Activated CD4-positive, alpha-beta T cell treated with anti-CD3 and anti-CD28 coated beads, Interleukin-2, amount 50 U/mL, for 1 hour (primary cell): ENCODE measurements around the gene TAS2R40.
A peak's percentile ranks its signal among the peaks of the same experiment; 100 is the strongest.
"Not testable (repeated sequence)": the region's sequence is repeated elsewhere in the genome, so short reads cannot be mapped to it uniquely, and the experiment has no call there.

ENCODE experiments used
- DNase-seq: peaks from one replicate; pipeline ENCODE4 v3.0.0-alpha.2; 2020

TAS2R40 gene

GRCh38 chr7:143252006-143252405 is 30.2 kb downstream of the TAS2R40 start:
- DNase-seq, result no peak

DNA sequence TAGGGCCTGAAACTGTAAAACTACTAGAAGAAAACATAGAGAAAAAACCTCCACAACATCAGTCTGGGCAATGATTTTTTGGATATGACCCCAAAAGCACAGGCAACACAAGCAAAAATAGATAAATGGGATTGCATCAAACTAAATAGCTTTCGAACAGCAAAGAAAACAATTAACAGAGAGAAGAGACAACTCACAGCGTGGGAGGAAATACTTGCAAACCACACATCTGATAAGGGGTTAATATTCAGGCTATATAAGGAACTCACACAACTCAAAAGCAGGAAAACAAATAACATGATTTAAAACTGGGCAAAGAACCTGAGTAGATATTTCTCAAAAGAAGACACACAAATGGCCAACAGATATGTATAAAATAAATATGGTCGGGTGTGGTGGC is 33.7 kb downstream of the TAS2R40 start:
- no peak for DNase-seq

GRCh38 chr7:143256325-143256724 is 34.5 kb downstream of the TAS2R40 start:
- DNase-seq, result no peak

GRCh38 chr7:143256932-143257331 is 35.1 kb downstream of the TAS2R40 start:
- no peak for DNase-seq

DNA sequence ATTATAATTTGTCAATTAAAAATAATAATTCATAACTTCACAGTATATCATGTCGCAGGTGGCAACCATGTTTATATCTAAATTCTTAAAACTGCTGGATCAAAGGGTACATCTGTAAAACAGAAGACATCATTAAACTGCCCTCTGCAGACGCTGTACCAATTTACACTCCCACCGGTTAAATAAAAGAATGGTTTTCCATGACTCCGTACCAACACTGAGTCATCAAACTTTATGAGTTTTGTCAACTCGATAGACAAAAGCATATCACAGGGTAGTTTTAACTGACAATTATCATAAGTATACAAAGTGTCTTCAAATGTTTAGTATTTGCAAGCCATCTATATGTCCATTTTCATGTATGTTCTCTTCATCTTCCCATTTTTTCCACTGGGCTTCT is 35.7 kb downstream of the TAS2R40 start:
- DNase-seq, result no peak

- DNase-seq, result no peak
Measured at GRCh38 chr7:143258831-143259230, 37.0 kb downstream of the TAS2R40 start.

DNA sequence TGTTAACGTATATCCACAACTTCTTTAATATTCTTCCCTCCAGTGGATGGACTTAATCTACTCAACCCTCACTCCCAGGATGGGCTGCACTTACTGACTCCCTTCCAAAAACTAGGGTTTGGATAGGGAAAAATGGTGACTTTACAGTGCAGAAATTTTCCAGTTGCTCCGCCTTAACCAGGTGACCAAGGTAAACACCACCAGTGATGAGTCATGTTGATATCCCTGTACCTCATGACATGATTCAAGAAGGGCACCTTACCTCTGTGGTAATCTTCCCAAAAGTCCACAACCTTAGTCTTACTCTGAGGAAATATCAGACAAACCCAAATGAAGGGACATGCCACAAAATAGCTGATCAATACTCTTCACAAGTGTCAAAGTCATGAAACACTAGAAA is 37.9 kb downstream of the TAS2R40 start:
- no peak for DNase-seq

DNA sequence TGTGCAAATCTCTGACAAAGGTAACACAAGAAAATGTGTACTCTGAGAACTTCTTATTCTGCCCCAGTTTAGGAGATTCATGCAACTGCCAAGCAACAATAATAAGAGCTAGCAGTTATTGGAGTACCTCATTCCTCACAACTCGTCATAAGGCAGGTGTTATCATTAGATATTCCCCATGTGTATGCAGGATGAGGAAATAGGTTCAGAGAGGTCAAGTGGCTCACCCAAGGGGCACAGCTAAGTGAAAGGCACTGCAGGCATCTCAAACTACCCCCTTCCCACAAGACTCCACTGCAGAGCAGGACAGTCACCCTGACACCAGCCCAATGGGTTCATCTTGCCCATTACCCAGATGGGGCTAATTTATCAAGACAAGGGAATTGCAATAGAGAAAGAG is 40.1 kb downstream of the TAS2R40 start:
- DNase-seq, result no peak

- peak; percentile 70 for DNase-seq
Measured at GRCh38 chr7:143263266-143264195, 41.7 kb downstream of the TAS2R40 start, which contains the start of gene GSTK1. TSS of gene GSTK1 (plus strand) at chr7:143263441. CDS start at chr7:143263514, 73 bp downstream.

DNA sequence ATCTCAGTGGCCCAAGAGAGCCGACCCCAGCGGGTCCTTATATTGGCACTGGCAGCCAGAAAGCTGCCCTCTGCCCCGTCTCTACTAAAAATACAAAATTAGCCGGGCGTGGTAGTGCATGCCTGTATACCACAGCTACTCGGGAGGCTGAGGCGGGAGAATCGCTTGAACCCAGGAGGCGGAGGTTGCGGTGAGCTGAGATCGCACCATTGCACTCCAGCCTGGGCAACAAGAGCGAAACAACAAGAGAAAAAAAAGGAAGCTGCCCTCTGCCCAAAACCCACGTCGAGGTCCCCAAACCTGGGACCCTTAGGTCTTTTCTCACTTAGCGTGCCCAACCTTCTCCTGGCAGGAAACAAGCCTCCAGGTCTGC is 42.3 kb downstream of the TAS2R40 start:
- DNase-seq, result not testable (repeated sequence)

GRCh38 chr7:143265017-143265693 is 43.3 kb downstream of the TAS2R40 start:
- DNase-seq, result no peak

DNA sequence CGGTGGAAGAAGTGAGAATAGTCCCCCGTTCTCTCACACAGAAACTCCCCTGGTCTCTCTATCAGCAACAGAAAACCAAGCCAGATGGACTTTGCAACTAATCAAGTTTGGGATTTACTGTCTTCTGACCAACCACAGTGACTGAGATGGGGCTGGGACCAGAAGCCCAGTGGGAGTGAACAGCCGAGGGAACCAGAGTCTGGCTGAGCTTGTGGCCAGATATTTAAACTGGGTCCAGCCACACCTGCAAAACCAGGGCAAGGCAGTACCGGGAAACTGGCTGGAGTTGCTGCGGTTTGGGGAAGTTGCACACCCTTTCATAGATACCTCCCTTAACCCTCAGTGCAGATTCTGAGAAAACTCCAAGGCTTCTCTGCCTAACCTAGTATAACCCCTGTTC is 47.4 kb downstream of the TAS2R40 start:
- DNase-seq, result no peak

GRCh38 chr7:143271240-143271639 is 49.4 kb downstream of the TAS2R40 start:
- no peak for DNase-seq
